ENCODE results near the gene KCNIP1. TPM values are rescaled to one million over a fixed set of nuclear protein-coding genes. Genes with fewer than 3 reads are reported as not detected.

Gene KCNIP1
- polyA plus RNA-seq, 2 of the 4 experiments (the other 2 are of a cell fraction), result not detected

GRCh38 chr5:170584450-170585058 is 80.7 kb downstream of the KCNIP1 start:
- POLR2A ChIA-PET, result no interaction called here
- no peak overlapping the region for H3K27ac ChIP-seq
- WGBS (ENCODE audit: missing lambda C conversion rate), result 42% methylated on average over 7 of the region's 7 CpGs
- TF ChIP-seq HES2 (IDR thresholded peaks at IDR 0.05) (no peak), SMC3 (IDR thresholded peaks at IDR 0.05) (no peak), TP53 (CRISPR knock-in tag; IDR thresholded peaks at IDR 0.05) (no peak), MAX (IDR thresholded peaks at IDR 0.05) (no peak), RFX5 (IDR thresholded peaks at IDR 0.05) (no peak), CHD4 (IDR thresholded peaks at IDR 0.05; ENCODE audit: borderline replicate concordance) (no peak), JUNB (IDR thresholded peaks at IDR 0.05) (no peak), POLR2AphosphoS2 (conservative IDR thresholded peaks at IDR 0.05; ENCODE audit: low read length) (no peak), HEYL (CRISPR knock-in tag; IDR thresholded peaks at IDR 0.05) (no peak), EHF (CRISPR knock-in tag; IDR thresholded peaks at IDR 0.05) (no peak), SREBF2 (IDR thresholded peaks at IDR 0.05) (no peak), NPAS2 (CRISPR knock-in tag; IDR thresholded peaks at IDR 0.05; ENCODE audit: borderline replicate concordance) (no peak), RAD21 (conservative IDR thresholded peaks at IDR 0.05 in 1 of 2, IDR thresholded peaks at IDR 0.05 in 1 of 2) (no peak), ZC3H11A (IDR thresholded peaks at IDR 0.05) (no peak), EP300 (IDR thresholded peaks at IDR 0.05) (no peak), HOXB13 (CRISPR knock-in tag; IDR thresholded peaks at IDR 0.05; ENCODE audit: low read depth) (no peak)
- DNase-seq (ENCODE audit: low read depth in 1 of 2, low spot score in 1 of 2) (no peak), FAIRE-seq (no peak), ATAC-seq (no peak)
- H3K4me2 ChIP-seq, result no peak overlapping the region
- CTCF ChIA-PET, result interaction anchor here (0.6 to 1.3 kb wide), 3 partner anchors 11 to 38 kb away, joined by 3 to 5 read pairs (median 4); no protein-coding TSS in a partner anchor
- no peaks in the 10 kb centered on the region for H3K9me3 ChIP-seq
- H3K4me1 ChIP-seq, result no peaks in the 10 kb centered on the region
- H3K4me3 ChIP-seq, result no peak overlapping the region

GRCh38 chr5:170585273-170585948 is 81.6 kb downstream of the KCNIP1 start:
- no peaks in the 10 kb centered on the region for H3K4me1 ChIP-seq
- ATAC-seq, result no peak
- no peaks in the 10 kb centered on the region for H3K9me3 ChIP-seq
- DNase-seq (ENCODE audit: low read depth in 1 of 2, low spot score in 1 of 2), result no peak
- no peak overlapping the region for H3K4me3 ChIP-seq
- H3K27ac ChIP-seq, result no peak overlapping the region
- TF ChIP-seq TP53 (CRISPR knock-in tag; IDR thresholded peaks at IDR 0.05) (no peak), NPAS2 (CRISPR knock-in tag; IDR thresholded peaks at IDR 0.05; ENCODE audit: borderline replicate concordance) (no peak), CHD2 (IDR thresholded peaks at IDR 0.05; ENCODE audit: low read length, partially characterized antibody) (no peak), POLR2A (IDR thresholded peaks at IDR 0.05; ENCODE audit: low read length) (no peak), RNF2 (IDR thresholded peaks at IDR 0.05; ENCODE audit: borderline replicate concordance, low read depth) (no peak), ESRRA (IDR thresholded peaks at IDR 0.05; ENCODE audit: borderline replicate concordance, low read length) (no peak), MYC (IDR thresholded peaks at IDR 0.05; ENCODE audit: borderline replicate concordance, low read length) (no peak), JUN (IDR thresholded peaks at IDR 0.05) (no peak), EHMT2 (IDR thresholded peaks at IDR 0.05; ENCODE audit: low read depth) (no peak), FOSL2 (IDR thresholded peaks at IDR 0.05) (no peak), FOSL2 (CRISPR knock-in tag; IDR thresholded peaks at IDR 0.05) (no peak), HOXA7 (CRISPR knock-in tag; IDR thresholded peaks at IDR 0.05) (no peak), ZNF302 (CRISPR knock-in tag; IDR thresholded peaks at IDR 0.05) (no peak), MAZ (IDR thresholded peaks at IDR 0.05; ENCODE audit: borderline replicate concordance, low read depth, low read length) (no peak), FOXS1 (CRISPR knock-in tag; IDR thresholded peaks at IDR 0.05) (no peak), NFE2L2 (conservative IDR thresholded peaks at IDR 0.05; ENCODE audit: low read length) (no peak), MAFK (IDR thresholded peaks at IDR 0.05; ENCODE audit: partially characterized antibody) (no peak)
- TF ChIP-seq, protein P1, sequence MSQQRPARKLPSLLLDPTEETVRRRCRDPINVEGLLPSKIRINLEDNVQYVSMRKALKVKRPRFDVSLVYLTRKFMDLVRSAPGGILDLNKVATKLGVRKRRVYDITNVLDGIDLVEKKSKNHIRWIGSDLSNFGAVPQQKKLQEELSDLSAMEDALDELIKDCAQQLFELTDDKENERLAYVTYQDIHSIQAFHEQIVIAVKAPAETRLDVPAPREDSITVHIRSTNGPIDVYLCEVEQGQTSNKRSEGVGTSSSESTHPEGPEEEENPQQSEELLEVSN (IDR thresholded peaks at IDR 0.05; ENCODE audit: borderline replicate concordance, low read depth), result no peak
- TF ChIP-seq, protein P2, sequence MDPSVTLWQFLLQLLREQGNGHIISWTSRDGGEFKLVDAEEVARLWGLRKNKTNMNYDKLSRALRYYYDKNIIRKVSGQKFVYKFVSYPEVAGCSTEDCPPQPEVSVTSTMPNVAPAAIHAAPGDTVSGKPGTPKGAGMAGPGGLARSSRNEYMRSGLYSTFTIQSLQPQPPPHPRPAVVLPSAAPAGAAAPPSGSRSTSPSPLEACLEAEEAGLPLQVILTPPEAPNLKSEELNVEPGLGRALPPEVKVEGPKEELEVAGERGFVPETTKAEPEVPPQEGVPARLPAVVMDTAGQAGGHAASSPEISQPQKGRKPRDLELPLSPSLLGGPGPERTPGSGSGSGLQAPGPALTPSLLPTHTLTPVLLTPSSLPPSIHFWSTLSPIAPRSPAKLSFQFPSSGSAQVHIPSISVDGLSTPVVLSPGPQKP (IDR thresholded peaks at IDR 0.05; ENCODE audit: low read depth, low read length), result no peak
- WGBS (ENCODE audit: missing lambda C conversion rate), result 56% methylated on average over 14 of the region's 14 CpGs
- CTCF ChIA-PET, result interaction anchor here (0.5 to 0.6 kb wide), 2 partner anchors 37 to 1877 kb away, joined by 3 to 4 read pairs; no protein-coding TSS in a partner anchor
- POLR2A ChIA-PET, result no interaction called here
- no peak for FAIRE-seq
- no peak overlapping the region for H3K4me2 ChIP-seq
